ENCODE measurements around the gene TLR10.

TLR10 gene

GRCh38 chr4:38762560-38762959 lies 20.2 kb downstream of the TLR10 start:
- DNase-seq (ENCODE audit: low read depth) = no peak
- no peak for TF ChIP-seq CTCF (IDR thresholded peaks at IDR 0.05; ENCODE audit: insufficient read depth, low read depth, low read length, missing control alignments)
- H3K4me3 ChIP-seq (ENCODE audit: low read length) = no peak overlapping the region

- TF ChIP-seq CTCF (IDR thresholded peaks at IDR 0.05; ENCODE audit: insufficient read depth, low read depth, low read length, missing control alignments) = no peak
- no peak for DNase-seq (ENCODE audit: low read depth)
Measured at GRCh38 chr4:38759790-38760122, 23.0 kb downstream of the TLR10 start.

GRCh38 chr4:38759113-38759789 lies 23.5 kb downstream of the TLR10 start:
- peak; percentile 50 for DNase-seq (ENCODE audit: low read depth)
- H3K4me3 ChIP-seq (ENCODE audit: low read length) = no peak overlapping the region
- peak; percentile 65 for TF ChIP-seq CTCF (IDR thresholded peaks at IDR 0.05; ENCODE audit: insufficient read depth, low read depth, low read length, missing control alignments)

More at GRCh38 chr4:38759790-38760122, 23.0 kb downstream of the TLR10 start:
- H3K4me3 ChIP-seq (ENCODE audit: low read length) = no peak overlapping the region

GRCh38 chr4:38757945-38758600 lies 24.7 kb downstream of the TLR10 start:
- peak; percentile 62 for TF ChIP-seq CTCF (IDR thresholded peaks at IDR 0.05; ENCODE audit: insufficient read depth, low read depth, low read length, missing control alignments)
- no peak overlapping the region for H3K4me3 ChIP-seq (ENCODE audit: low read length)
- peak; percentile 56 for DNase-seq (ENCODE audit: low read depth)

- DNase-seq (ENCODE audit: low read depth) = peak; percentile 86
- no peak for TF ChIP-seq CTCF (IDR thresholded peaks at IDR 0.05; ENCODE audit: insufficient read depth, low read depth, low read length, missing control alignments)
- no peak overlapping the region for H3K4me3 ChIP-seq (ENCODE audit: low read length)
Measured at GRCh38 chr4:38752941-38753806, 29.6 kb downstream of the TLR10 start.

- H3K4me3 ChIP-seq (ENCODE audit: low read length) = no peak overlapping the region
- no peak for DNase-seq (ENCODE audit: low read depth)
- no peak for TF ChIP-seq CTCF (IDR thresholded peaks at IDR 0.05; ENCODE audit: insufficient read depth, low read depth, low read length, missing control alignments)
Measured at GRCh38 chr4:38752372-38752940, 30.3 kb downstream of the TLR10 start.
